Measurements from ENCODE around the gene BNC1. TPM values are rescaled to one million over a fixed set of nuclear protein-coding genes. Genes with fewer than 3 reads are reported as not detected.

BNC1 gene
- total and polyA plus RNA-seq, 4 donors: 0.07 to 0.17 (median 0.14) TPM; not detected in 1

DNA sequence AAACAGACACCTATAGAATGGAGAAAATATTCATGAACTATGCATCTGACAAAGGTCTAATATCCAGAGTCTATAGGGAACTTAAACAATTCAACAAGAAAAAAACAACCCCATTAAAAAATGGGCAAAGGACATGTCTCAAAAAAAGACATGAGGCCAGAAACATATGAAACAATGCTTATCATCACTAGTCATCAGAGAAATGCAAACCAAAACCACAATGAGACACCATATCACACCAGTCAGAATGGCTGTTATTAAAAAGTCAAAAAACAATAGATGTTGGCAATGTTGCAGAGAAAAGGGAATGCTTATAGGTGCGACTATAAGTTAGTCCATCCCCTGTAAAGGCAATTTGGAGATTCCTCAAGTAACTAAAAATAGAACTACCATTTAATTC lies 65.4 kb downstream of the BNC1 start:
- Histone ChIP-seq H3K9ac (ENCODE audit: low read depth in 1 of 2, low read length in 2 of 2) (no peak overlapping the region), H3K4me3 (ENCODE audit: low read depth in 1 of 3, low read length in 3 of 3) (no peak overlapping the region), H3K4me1 (ENCODE audit: control insufficient read depth in 4 of 4, insufficient read depth in 4 of 4, low read length in 3 of 4) (no peaks in the 10 kb centered on the region), H3K27ac (ENCODE audit: low read depth in 1 of 2, low read length in 2 of 2) (no peak overlapping the region), H3K36me3 (ENCODE audit: control insufficient read depth in 4 of 4, insufficient read depth in 3 of 4, low read depth in 1 of 4, low read length in 3 of 4) (no peaks in the 10 kb centered on the region), H3K27me3 (ENCODE audit: control insufficient read depth in 4 of 4, insufficient read depth in 4 of 4, low read length in 3 of 4) (peaks cover 0 to 3% (median 0%) of the 10 kb centered on the region in 4 donors), H3K9me3 (ENCODE audit: control insufficient read depth in 4 of 4, low read length in 3 of 4) (no peaks in the 10 kb centered on the region)
- TF ChIP-seq RXRA (IDR thresholded peaks at IDR 0.05): no peak
- TF ChIP-seq YY1 (IDR thresholded peaks at IDR 0.05): no peak
- TF ChIP-seq, protein P1, sequence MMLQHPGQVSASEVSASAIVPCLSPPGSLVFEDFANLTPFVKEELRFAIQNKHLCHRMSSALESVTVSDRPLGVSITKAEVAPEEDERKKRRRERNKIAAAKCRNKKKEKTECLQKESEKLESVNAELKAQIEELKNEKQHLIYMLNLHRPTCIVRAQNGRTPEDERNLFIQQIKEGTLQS (IDR thresholded peaks at IDR 0.05): no peak
- TF ChIP-seq SP1 (IDR thresholded peaks at IDR 0.05): no peak
- TF ChIP-seq, protein P2, sequence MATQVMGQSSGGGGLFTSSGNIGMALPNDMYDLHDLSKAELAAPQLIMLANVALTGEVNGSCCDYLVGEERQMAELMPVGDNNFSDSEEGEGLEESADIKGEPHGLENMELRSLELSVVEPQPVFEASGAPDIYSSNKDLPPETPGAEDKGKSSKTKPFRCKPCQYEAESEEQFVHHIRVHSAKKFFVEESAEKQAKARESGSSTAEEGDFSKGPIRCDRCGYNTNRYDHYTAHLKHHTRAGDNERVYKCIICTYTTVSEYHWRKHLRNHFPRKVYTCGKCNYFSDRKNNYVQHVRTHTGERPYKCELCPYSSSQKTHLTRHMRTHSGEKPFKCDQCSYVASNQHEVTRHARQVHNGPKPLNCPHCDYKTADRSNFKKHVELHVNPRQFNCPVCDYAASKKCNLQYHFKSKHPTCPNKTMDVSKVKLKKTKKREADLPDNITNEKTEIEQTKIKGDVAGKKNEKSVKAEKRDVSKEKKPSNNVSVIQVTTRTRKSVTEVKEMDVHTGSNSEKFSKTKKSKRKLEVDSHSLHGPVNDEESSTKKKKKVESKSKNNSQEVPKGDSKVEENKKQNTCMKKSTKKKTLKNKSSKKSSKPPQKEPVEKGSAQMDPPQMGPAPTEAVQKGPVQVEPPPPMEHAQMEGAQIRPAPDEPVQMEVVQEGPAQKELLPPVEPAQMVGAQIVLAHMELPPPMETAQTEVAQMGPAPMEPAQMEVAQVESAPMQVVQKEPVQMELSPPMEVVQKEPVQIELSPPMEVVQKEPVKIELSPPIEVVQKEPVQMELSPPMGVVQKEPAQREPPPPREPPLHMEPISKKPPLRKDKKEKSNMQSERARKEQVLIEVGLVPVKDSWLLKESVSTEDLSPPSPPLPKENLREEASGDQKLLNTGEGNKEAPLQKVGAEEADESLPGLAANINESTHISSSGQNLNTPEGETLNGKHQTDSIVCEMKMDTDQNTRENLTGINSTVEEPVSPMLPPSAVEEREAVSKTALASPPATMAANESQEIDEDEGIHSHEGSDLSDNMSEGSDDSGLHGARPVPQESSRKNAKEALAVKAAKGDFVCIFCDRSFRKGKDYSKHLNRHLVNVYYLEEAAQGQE (IDR thresholded peaks at IDR 0.05): no peak
- TF ChIP-seq FOXA1 (IDR thresholded peaks at IDR 0.05): no peak
- no peak for TF ChIP-seq GABPA (IDR thresholded peaks at IDR 0.05 in 1 of 2, conservative IDR thresholded peaks at IDR 0.05 in 1 of 2)
- TF ChIP-seq HNF4A (conservative IDR thresholded peaks at IDR 0.05): no peak
- TF ChIP-seq, protein P3, sequence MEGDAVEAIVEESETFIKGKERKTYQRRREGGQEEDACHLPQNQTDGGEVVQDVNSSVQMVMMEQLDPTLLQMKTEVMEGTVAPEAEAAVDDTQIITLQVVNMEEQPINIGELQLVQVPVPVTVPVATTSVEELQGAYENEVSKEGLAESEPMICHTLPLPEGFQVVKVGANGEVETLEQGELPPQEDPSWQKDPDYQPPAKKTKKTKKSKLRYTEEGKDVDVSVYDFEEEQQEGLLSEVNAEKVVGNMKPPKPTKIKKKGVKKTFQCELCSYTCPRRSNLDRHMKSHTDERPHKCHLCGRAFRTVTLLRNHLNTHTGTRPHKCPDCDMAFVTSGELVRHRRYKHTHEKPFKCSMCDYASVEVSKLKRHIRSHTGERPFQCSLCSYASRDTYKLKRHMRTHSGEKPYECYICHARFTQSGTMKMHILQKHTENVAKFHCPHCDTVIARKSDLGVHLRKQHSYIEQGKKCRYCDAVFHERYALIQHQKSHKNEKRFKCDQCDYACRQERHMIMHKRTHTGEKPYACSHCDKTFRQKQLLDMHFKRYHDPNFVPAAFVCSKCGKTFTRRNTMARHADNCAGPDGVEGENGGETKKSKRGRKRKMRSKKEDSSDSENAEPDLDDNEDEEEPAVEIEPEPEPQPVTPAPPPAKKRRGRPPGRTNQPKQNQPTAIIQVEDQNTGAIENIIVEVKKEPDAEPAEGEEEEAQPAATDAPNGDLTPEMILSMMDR (IDR thresholded peaks at IDR 0.05; ENCODE audit: low read depth, low read length, missing input control): no peak
- TF ChIP-seq TAF1 (conservative IDR thresholded peaks at IDR 0.05): no peak
- TF ChIP-seq, protein P4, sequence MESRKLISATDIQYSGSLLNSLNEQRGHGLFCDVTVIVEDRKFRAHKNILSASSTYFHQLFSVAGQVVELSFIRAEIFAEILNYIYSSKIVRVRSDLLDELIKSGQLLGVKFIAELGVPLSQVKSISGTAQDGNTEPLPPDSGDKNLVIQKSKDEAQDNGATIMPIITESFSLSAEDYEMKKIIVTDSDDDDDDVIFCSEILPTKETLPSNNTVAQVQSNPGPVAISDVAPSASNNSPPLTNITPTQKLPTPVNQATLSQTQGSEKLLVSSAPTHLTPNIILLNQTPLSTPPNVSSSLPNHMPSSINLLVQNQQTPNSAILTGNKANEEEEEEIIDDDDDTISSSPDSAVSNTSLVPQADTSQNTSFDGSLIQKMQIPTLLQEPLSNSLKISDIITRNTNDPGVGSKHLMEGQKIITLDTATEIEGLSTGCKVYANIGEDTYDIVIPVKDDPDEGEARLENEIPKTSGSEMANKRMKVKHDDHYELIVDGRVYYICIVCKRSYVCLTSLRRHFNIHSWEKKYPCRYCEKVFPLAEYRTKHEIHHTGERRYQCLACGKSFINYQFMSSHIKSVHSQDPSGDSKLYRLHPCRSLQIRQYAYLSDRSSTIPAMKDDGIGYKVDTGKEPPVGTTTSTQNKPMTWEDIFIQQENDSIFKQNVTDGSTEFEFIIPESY (IDR thresholded peaks at IDR 0.05): no peak
- TF ChIP-seq HNF4G (IDR thresholded peaks at IDR 0.05): no peak
- TF ChIP-seq, protein P5, sequence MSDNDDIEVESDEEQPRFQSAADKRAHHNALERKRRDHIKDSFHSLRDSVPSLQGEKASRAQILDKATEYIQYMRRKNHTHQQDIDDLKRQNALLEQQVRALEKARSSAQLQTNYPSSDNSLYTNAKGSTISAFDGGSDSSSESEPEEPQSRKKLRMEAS (IDR thresholded peaks at IDR 0.05): no peak
- no peak for TF ChIP-seq FOXA2 (IDR thresholded peaks at IDR 0.05)
- no peak for TF ChIP-seq RAD21 (IDR thresholded peaks at IDR 0.05)
- no peak for DNase-seq (ENCODE audit: low spot score)
- WGBS: 88% methylated on average over 1 of the region's 1 CpG

DNA sequence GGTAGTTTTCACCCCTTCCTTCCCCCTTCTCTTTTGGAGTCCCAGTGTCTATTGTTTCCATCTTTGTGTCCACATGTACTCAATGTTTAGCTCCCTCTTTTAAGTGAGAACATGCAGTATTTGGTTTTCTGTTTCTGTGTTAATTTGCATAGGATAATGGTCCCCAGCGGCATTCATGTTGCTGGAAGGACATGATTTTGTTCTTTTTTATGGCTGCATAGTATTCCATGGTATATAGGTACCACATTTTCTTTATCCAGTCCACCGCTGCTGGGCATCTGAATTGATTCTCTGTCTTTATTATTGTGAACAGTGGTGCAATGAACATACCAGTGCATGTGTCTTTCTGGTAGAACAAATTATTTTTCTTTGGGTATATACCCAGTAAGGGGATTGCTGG lies 69.2 kb downstream of the BNC1 start:
- 96% methylated on average over 2 of the region's 2 CpGs for WGBS
- TF ChIP-seq, protein P1 (IDR thresholded peaks at IDR 0.05): no peak
- TF ChIP-seq, protein P2 (IDR thresholded peaks at IDR 0.05): no peak
- TF ChIP-seq FOXA2 (IDR thresholded peaks at IDR 0.05): no peak
- no peak for TF ChIP-seq NR2F2 (IDR thresholded peaks at IDR 0.05)
- TF ChIP-seq JUND (IDR thresholded peaks at IDR 0.05): no peak
- TF ChIP-seq, protein P5 (IDR thresholded peaks at IDR 0.05): no peak
- TF ChIP-seq RAD21 (IDR thresholded peaks at IDR 0.05): no peak
- no peak for TF ChIP-seq RXRA (IDR thresholded peaks at IDR 0.05)
- no peak for TF ChIP-seq FOXA1 (IDR thresholded peaks at IDR 0.05)
- no peak for TF ChIP-seq HNF4G (IDR thresholded peaks at IDR 0.05)
- no peak for TF ChIP-seq YY1 (IDR thresholded peaks at IDR 0.05)
- TF ChIP-seq, protein P3 (IDR thresholded peaks at IDR 0.05; ENCODE audit: low read depth, low read length, missing input control): no peak

More for the DNA sequence above, 69.2 kb downstream of the BNC1 start:
- Histone ChIP-seq H3K4me1 (ENCODE audit: control insufficient read depth in 4 of 4, insufficient read depth in 4 of 4, low read length in 3 of 4) (no peaks in the 10 kb centered on the region), H3K27me3 (ENCODE audit: control insufficient read depth in 4 of 4, insufficient read depth in 4 of 4, low read length in 3 of 4) (peaks cover 0 to 7% (median 0%) of the 10 kb centered on the region in 4 donors), H3K27ac (ENCODE audit: low read depth in 1 of 2, low read length in 2 of 2) (no peak overlapping the region), H3K9ac (ENCODE audit: low read depth in 1 of 2, low read length in 2 of 2) (no peak overlapping the region), H3K4me3 (ENCODE audit: low read depth in 1 of 3, low read length in 3 of 3) (no peak overlapping the region), H3K36me3 (ENCODE audit: control insufficient read depth in 4 of 4, insufficient read depth in 3 of 4, low read depth in 1 of 4, low read length in 3 of 4) (no peaks in the 10 kb centered on the region), H3K9me3 (ENCODE audit: control insufficient read depth in 4 of 4, low read length in 3 of 4) (no peaks in the 10 kb centered on the region)
- no peak for DNase-seq (ENCODE audit: low spot score)
